Liver (tissue), 3 donors: ENCODE results near the gene NELL1.

Experiments
- CTCF ChIP-seq: fragments of 150-350 bp; IDR thresholded peaks from 2 replicates; pipeline ENCODE4 v1.5.1; 2017; ENCODE audit warnings: improper control_type of control experiment, low read depth, low read length; ENCODE audit not compliant: missing input control
- MAX ChIP-seq: IDR thresholded peaks from 2 replicates; pipeline ENCODE4 v1.6.1; 2016; ENCODE audit warnings: antibody characterized with exemption
- SP1 ChIP-seq: IDR thresholded peaks from 2 replicates; pipeline ENCODE4 v1.6.1; 2018; ENCODE audit warnings: antibody characterized with exemption, mild to moderate bottlenecking
- donor health status: healthy.
- donor health status: healthy.

GRCh38 chr11:21205205-21205604, 535.8 kb downstream of the NELL1 start:
- TF ChIP-seq CTCF (no peak), MAX (no peak), SP1 (no peak)
